GM18861 (cell line): Measurements from ENCODE around the gene KRT86.
"Not testable (repeated sequence)": the region's sequence is repeated elsewhere in the genome, so short reads cannot be mapped to it uniquely, and the experiment has no call there.

Experiments
- ATAC-seq: cut with Tn5 transposase; IDR thresholded peaks from one replicate; pipeline ENCODE4 v1.9.1; 2021; ENCODE audit not compliant: unreplicated experiment

The KRT86 gene

GRCh38 chr12:52267266-52267665 lies 7.2 kb upstream of the KRT86 start:
- no peak for ATAC-seq

GRCh38 chr12:52267699-52268098 lies 6.7 kb upstream of the KRT86 start:
- no peak for ATAC-seq

GRCh38 chr12:52268212-52268611 lies 6.2 kb upstream of the KRT86 start:
- no peak for ATAC-seq

DNA sequence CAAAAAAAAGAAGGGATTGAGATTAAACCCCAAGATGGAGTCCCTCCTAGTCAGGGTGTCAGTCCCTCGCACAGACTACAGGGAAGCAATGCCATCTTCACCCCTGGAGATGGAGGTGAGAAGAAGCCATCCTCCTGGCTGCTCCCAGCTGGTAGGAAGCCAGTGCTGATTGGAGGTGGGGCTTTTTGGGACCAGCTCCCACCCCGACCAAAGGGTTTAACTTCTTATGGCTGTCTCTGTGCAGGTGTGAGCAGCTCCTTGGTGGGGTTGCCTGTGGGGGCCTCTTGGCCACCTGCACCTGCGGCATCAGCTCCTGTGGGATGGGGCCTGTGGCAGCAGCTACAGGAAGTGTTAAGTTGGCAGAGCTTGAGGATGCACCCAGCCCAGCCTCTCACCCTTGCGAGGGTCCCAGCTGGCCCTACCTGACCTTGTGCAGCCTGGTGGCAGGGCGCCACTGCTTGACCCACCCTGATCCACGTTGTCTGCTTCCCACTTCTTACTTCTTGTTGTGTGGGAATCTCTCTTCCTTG lies 3.8 kb upstream of the KRT86 start:
- ATAC-seq, result no peak

DNA sequence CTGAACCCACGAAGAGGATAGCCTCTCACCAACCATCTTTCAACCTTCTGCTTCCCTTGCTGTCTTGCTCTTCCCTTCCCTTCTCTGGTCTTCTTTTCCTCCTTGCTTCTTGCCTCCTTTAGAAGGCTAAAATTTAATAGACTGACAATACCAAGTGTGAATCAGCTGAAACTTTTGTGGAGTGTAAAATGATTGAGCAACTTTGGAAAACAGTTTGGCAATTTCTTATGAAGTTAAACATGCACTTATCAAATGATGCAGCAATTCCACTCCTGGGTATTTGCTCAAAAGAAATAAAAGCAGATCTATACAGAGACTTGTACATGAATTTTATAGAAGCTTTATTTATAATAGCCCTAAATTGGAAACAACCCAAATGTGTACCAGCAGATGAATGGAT lies 3.3 kb upstream of the KRT86 start:
- ATAC-seq, result no peak

- no peak for ATAC-seq
Observed at GRCh38 chr12:52275686-52276085, 1.2 kb downstream of the KRT86 start.

- ATAC-seq, result no peak
Observed at GRCh38 chr12:52277486-52278245, 3.2 kb downstream of the KRT86 start.

DNA sequence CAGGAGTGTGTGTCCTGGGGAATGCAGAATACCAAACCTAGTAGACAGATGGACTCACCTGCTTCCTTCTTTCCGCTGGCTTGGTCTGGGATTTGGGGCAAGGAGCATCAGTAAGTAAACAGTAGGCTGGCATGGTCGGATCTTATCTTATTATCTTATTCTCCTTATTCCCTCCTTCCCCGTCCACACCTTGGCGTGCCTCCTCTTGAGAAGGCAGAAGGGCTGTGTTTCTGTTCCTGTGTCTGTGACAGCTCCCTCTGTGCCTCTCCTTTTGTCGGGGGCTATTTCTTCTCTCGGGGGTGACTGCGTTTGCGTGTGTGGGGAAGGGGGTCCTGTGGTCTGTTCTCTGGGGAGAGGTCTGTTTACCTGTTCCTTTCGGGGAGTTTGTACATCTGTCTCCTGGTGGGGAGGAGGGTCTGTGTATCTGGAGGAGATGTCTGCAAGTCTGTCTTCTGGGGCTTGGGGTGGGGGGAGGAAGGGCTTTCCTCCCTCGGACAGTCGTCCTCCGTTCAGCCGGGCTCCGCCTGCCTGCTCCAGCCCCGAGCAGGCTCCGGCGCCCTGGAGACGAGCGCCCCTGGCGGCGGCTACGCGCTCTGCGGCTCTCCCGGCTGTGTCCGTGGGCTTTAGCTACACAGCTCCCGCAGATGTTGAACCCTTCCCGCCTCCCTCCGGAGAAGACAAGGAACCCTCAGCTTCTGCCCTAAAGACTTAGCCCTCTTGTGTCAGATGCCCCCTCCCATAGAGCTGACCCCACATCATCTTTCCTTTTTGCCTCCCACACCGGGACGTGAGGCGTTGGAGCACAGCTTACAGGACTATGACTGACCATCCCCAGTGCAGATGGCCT lies 4.4 kb downstream of the KRT86 start:
- peak; percentile 63 for ATAC-seq

GRCh38 chr12:52279422-52280318 lies 5.2 kb downstream of the KRT86 start:
- no peak for ATAC-seq

DNA sequence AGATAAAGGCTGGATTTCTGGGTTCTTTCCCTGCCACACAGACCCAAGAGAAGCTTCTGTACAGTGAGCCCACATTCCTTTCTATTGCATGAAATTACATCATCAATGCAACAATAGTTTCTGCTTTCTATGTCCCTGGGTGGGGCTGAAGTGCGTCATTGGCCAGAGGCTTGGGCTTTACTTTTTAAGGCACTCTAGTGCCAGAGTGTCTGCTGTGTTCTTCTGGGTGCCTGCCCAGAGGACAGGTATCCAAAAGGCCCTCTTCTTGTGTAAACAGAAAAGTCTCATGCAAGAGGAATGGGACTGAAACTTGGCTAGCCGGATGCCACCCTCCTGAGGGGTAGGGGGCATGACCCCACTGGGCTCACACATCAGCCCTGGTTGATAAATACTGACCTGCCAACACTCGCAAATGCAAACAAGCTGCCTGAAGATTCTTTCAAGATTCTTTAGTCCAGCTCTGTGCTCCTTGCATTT lies 5.9 kb downstream of the KRT86 start:
- ATAC-seq, result no peak

DNA sequence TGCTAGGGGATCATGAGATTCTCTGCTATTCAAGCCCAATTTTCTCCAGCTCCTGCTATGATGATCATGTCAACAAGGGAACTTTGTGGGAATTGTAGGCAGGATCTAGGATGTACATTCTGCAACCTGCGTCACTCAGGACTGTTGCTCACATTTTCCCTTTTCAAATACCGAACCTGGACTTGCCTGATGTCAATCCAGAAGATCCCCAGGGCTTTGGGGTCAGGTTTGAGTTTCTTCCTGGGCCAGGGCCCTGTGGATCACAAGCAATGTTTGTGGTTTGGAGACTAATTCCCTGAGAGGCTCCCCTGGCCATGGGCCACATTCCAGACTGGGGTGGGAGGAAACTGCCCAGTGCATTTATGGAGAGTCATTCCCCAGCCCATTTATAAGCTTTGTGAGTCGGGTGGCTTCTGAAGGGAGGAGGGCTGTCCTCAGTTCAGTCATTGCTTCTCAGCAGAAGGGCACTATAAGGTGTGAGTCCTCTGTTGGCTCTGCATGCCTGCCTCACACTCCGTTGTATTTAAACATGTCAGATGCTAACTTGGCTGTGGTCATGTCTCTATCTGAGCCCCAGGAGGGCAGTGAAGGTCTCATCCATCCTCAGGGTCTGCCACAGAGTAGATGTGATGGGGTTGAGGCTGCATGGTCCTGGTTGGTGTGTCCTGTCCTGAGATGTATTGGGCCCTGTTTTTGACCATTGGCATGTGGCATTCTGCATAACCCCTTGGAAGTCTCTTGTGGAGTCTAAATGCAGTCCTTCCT lies 6.5 kb downstream of the KRT86 start:
- no peak for ATAC-seq

DNA sequence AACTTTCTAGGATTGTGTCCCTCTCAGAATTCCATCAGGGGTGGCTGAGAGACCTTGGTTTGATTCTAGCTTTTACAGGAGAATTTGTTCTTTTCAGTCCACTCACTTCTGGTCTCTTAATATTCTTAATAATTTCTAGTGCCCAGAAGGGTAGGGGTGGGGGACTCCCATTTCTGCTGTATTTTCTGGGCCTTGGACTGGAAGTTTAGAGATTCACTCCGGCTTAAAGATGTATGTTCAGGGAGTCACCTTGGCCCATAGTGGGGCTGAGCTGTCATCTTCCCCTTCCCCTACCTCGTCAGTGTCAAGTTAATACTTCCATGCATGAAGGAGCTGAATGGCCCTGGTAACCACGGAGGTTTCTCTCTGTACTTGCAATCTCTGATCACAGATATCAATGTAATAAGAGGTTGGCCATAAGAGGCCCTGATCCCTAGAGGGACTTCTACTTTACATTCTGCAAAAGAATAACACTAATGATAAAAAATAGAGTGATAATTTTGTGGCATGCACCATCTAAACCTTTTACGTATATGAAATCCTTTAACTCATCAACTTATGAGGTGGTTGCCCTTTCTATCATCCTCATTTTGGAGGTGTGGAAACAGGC lies 10.2 kb downstream of the KRT86 start:
- ATAC-seq, result no peak

GRCh38 chr12:52285172-52285745 lies 10.8 kb downstream of the KRT86 start:
- ATAC-seq, result no peak

- no peak for ATAC-seq
Observed at GRCh38 chr12:52285851-52286530, 11.5 kb downstream of the KRT86 start.

DNA sequence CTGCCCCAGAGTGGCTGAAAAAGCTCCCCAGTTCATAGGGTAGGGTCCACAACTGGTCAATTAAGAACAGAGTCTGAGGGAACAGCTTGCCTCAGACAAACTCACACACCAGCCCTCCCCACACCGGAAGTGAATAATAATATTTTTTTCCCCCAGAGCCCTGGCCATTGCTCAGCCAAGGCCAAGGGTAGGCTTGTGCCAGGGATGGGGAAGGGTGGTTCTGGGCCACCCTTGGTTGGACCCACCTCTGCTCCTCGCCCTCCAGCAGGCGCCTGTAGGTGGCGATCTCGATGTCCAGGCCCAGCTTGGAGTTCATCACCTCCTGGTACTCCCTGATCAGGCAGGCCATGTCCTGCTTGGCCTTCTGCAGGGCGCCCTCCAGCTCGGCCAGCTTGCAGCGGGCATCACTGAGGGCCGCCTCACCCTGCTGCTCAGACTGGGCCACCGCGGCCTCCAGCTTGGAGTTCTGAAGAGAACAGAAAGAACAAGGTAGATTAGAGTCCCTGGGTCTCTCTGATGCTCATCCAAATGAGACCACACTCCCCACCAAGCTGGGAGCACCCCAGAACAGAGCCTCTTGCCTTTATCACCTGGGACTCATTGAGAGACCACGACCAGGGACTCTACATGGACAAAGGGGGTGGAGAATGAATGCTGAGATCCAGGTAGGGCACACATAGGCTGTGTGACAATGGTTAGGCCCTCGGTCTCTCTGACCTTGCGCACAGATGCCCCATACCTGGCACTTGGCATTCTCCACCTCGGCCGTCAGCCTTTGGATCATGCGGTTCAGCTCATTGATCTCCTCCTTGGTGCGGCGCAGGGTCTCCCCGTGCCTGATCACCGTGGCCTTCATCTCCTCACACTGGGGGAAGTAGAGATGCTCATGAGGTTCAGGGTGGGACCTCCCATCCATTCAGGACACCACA lies 12.7 kb downstream of the KRT86 start:
- ATAC-seq, result not testable (repeated sequence)

GRCh38 chr12:52287816-52288805 lies 13.7 kb downstream of the KRT86 start:
- peak; percentile 90 for ATAC-seq
